ENCODE data around the gene BCDIN3D. TPM values are rescaled to one million over a fixed set of nuclear protein-coding genes. Genes with fewer than 3 reads are reported as not detected.
A peak's percentile ranks its signal among the peaks of the same experiment; 100 is the strongest.

Gene BCDIN3D
- total RNA-seq, 1 experiment from 2014 or later: 3.3 TPM

DNA sequence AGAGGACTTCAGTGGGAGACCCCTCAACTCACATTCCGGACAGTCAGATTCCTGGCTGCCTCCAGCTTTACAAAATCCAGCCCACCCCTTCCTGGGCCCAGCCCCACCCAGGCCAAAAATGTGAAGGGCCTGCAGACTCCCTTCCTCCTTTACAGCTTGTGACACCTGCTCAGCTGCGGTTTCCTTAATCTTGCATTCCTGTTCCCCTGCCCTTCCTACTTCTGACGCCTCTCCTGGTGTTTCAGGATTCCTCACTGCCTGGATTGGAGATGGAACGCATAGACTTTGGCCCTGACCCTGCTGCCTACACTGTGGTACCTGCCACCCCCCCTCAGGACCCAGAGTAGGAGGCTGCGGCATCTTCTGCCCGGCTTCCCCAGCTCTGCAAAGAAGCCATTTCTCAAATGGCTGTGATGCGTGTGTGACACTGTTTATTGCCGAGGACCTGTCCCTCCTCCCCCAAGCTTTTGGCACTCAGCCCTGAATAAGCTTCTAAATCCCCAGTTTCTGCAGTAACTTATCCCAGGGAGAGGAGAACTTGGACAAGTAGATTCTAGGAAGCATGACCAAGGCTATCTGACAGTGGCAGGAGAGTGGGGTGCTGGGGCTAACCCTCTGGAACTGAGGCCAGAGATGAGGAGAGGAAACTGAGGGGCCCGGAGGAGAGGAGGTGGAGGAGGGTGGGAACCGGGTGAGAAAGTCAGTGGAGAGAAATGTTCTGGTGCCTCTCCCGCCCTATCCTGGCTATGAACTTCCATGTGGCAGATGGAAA is 24.9 kb upstream of the BCDIN3D start:
- no peaks in the 10 kb centered on the region for H3K79me2 ChIP-seq (ENCODE audit: insufficient read depth, low read length)
- no peak overlapping the region for H4K91ac ChIP-seq (ENCODE audit: insufficient read length, low read depth, low read length)
- no peak overlapping the region for H3T11ph ChIP-seq (ENCODE audit: low read length)
- no peaks in the 10 kb centered on the region for H3K36me3 Mint-ChIP-seq (ENCODE audit: insufficient read depth in 1 of 3, low read depth in 3 of 3)
- H3K23me2 ChIP-seq (ENCODE audit: insufficient read length, low read depth, low read length, poor library complexity, severe bottlenecking): no peaks in the 10 kb centered on the region
- no peak overlapping the region; the same call in 1 of the 2 replicates for H3K14ac ChIP-seq (ENCODE audit: insufficient read depth, low read length)
- TF ChIP-seq, protein P1, sequence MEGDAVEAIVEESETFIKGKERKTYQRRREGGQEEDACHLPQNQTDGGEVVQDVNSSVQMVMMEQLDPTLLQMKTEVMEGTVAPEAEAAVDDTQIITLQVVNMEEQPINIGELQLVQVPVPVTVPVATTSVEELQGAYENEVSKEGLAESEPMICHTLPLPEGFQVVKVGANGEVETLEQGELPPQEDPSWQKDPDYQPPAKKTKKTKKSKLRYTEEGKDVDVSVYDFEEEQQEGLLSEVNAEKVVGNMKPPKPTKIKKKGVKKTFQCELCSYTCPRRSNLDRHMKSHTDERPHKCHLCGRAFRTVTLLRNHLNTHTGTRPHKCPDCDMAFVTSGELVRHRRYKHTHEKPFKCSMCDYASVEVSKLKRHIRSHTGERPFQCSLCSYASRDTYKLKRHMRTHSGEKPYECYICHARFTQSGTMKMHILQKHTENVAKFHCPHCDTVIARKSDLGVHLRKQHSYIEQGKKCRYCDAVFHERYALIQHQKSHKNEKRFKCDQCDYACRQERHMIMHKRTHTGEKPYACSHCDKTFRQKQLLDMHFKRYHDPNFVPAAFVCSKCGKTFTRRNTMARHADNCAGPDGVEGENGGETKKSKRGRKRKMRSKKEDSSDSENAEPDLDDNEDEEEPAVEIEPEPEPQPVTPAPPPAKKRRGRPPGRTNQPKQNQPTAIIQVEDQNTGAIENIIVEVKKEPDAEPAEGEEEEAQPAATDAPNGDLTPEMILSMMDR (conservative IDR thresholded peaks at IDR 0.05): no peak
- no peaks in the 10 kb centered on the region; a peak in 1 of 5 replicates for H3K9me3 Mint-ChIP-seq
- H3K9me3 ChIP-seq (ENCODE audit: control insufficient read depth, low read depth, low read length): no peaks in the 10 kb centered on the region
- no peaks in the 10 kb centered on the region for H3K4me1 ChIP-seq (ENCODE audit: insufficient read depth, low read length)
- H2BK15ac ChIP-seq (ENCODE audit: low read depth, low read length): no peak overlapping the region
- H3K4me3 Mint-ChIP-seq: no peak overlapping the region
- WGBS (ENCODE audit: extremely low coverage, insufficient read length, low lambda C conversion rate): no CpG with 5 or more reads among the region's 11 CpGs
- H2AK5ac ChIP-seq (ENCODE audit: insufficient read length, low read length): no peak overlapping the region
- no peak overlapping the region for H2BK12ac ChIP-seq (ENCODE audit: insufficient read length, low read depth, low read length)
- H4K5ac ChIP-seq (ENCODE audit: insufficient read length, low read depth, low read length): no peak overlapping the region
- H4K20me1 ChIP-seq (ENCODE audit: control insufficient read depth, insufficient read depth, insufficient read length): no peaks in the 10 kb centered on the region
- H3K9ac ChIP-seq (ENCODE audit: extremely low read depth, insufficient read length, low read length): no peak overlapping the region
- peaks cover 13 to 14% of the 10 kb centered on the region in 2 experiments for H3K4me1 Mint-ChIP-seq
- DNase-seq: peak; percentile 21
- peaks cover 16% of the 10 kb centered on the region for H3K27me3 Mint-ChIP-seq (ENCODE audit: low read depth)
- H3K27me3 ChIP-seq (ENCODE audit: insufficient read depth, low read length): no peaks in the 10 kb centered on the region
- H3K27ac ChIP-seq (ENCODE audit: insufficient read length, low read depth, low read length): no peak overlapping the region
- no peak overlapping the region for H2BK20ac ChIP-seq (ENCODE audit: low read depth, low read length, poor library complexity, severe bottlenecking)
- H4K8ac ChIP-seq (replicated peaks; ENCODE audit: insufficient read length, low read depth, low read length): no peak overlapping the region
- no peak overlapping the region for H3K4ac ChIP-seq (ENCODE audit: low read depth, low read length)
- no peak overlapping the region for H3K18ac ChIP-seq (ENCODE audit: insufficient read length, low read depth, low read length)
- H3K56ac ChIP-seq (ENCODE audit: insufficient read length, low read depth, low read length): no peak overlapping the region
- H2BK5ac ChIP-seq (ENCODE audit: insufficient read length, low read length): no peak overlapping the region
- no peak overlapping the region for H2AFZ ChIP-seq (ENCODE audit: low read length)
- no peak overlapping the region for H3K4me2 ChIP-seq (ENCODE audit: insufficient read depth, insufficient read length, low read length)
- no peak overlapping the region for H2BK120ac ChIP-seq (ENCODE audit: low read depth, low read length, poor library complexity, severe bottlenecking)
- no peak overlapping the region for H3K27ac Mint-ChIP-seq
- H3K79me1 ChIP-seq (ENCODE audit: insufficient read depth, low read depth, low read length, poor library complexity, severe bottlenecking): no peaks in the 10 kb centered on the region
- H3K23ac ChIP-seq (ENCODE audit: insufficient read length, low read depth, low read length): no peak overlapping the region
